HEK293 (cell line): Measurements from ENCODE around the gene POLG2.

Experiments
- CTCF ChIA-PET: fragments of 350-600 bp; formaldehyde crosslinking; extraction: SDS; loops from one replicate; lab custom pipeline; 2021; ENCODE audit warnings: antibody characterized with exemption; lab: Yijun Ruan, JAX
- POLR2A ChIA-PET: fragments of 300-600 bp; formaldehyde crosslinking; extraction: SDS; loops from one replicate; lab custom pipeline; 2020; ENCODE audit warnings: antibody characterized with exemption, inconsistent platforms; lab: Yijun Ruan, JAX
- H3K27ac ChIP-seq: fragments of 200-500 bp; sonication (Bioruptor generic); 2 replicates; pipeline ENCODE4 v1.5.1; 2014; ENCODE audit warnings: low read depth, low read length, control low read depth, inconsistent platforms; ENCODE audit errors: extremely low read depth
- H3K36me3 ChIP-seq, 2 experiments: fragments of 200-500 bp in 1 of 2; sonication (Bioruptor generic) in 1 of 2; 1 replicate in 1 of 2; 2 replicates in 1 of 2; pipeline ENCODE4 v1.5.1; 2014 to 2017; ENCODE audit warnings: inconsistent platforms in 2 of 2, low read length in 2 of 2; ENCODE audit not compliant: control insufficient read depth in 2 of 2, insufficient read depth in 1 of 2
- H3K4me1 ChIP-seq: fragments of 200-500 bp; sonication (Bioruptor generic); 2 replicates; pipeline ENCODE4 v1.5.1; 2014; ENCODE audit warnings: mild to moderate bottlenecking, low read length, inconsistent platforms; ENCODE audit not compliant: control insufficient read depth, insufficient read depth
- H3K4me3 ChIP-seq: 2 replicates; pipeline ENCODE4 v1.5.1; 2011; ENCODE audit warnings: low read depth, mild to moderate bottlenecking, control low read depth, low read length, moderate library complexity
- H3K9me3 ChIP-seq: fragments of 200-500 bp; sonication (Bioruptor generic); 2 replicates; pipeline ENCODE4 v1.5.1; 2014; ENCODE audit warnings: low read depth, low read length, inconsistent platforms; ENCODE audit not compliant: control insufficient read depth, insufficient read depth
- BCL11B ChIP-seq: fragments of 450-650 bp; formaldehyde crosslinking; IDR thresholded peaks from 2 replicates; pipeline ENCODE4 v1.5.1; 2016; ENCODE audit warnings: low read depth, missing biosample characterization, missing genetic modification characterization
- KLF16 ChIP-seq: fragments of 450-650 bp; formaldehyde crosslinking; IDR thresholded peaks from 2 replicates; pipeline ENCODE4 v1.5.1; 2017; ENCODE audit warnings: missing biosample characterization, missing genetic modification characterization
- MEIS1 ChIP-seq: sonication (generic); formaldehyde crosslinking; IDR thresholded peaks from 2 replicates; pipeline ENCODE4 v1.8.1; 2022; ENCODE audit warnings: missing genetic modification reagents, mild to moderate bottlenecking, borderline replicate concordance
- MZF1 ChIP-seq: fragments of 450-650 bp; formaldehyde crosslinking; IDR thresholded peaks from 2 replicates; pipeline ENCODE4 v1.5.1; 2017; ENCODE audit warnings: missing biosample characterization, missing genetic modification characterization, borderline replicate concordance
- OSR2 ChIP-seq: fragments of 450-650 bp; formaldehyde crosslinking; IDR thresholded peaks from 2 replicates; pipeline ENCODE4 v1.5.1; 2016; ENCODE audit warnings: missing biosample characterization, missing genetic modification characterization
- PRDM1 ChIP-seq: fragments of 450-650 bp; formaldehyde crosslinking; IDR thresholded peaks from 2 replicates; pipeline ENCODE4; 2016; ENCODE audit warnings: missing biosample characterization, missing genetic modification characterization
- SCRT2 ChIP-seq: fragments of 450-650 bp; formaldehyde crosslinking; IDR thresholded peaks from 2 replicates; pipeline ENCODE4 v1.5.1; 2016; ENCODE audit warnings: missing biosample characterization, missing genetic modification characterization
- SETDB1 ChIP-seq: IDR thresholded peaks from one replicate; pipeline ENCODE4 v1.6.1; 2017; ENCODE audit warnings: mild to moderate bottlenecking, low read length, moderate library complexity, mixed read lengths; ENCODE audit not compliant: insufficient read length
- SP3 ChIP-seq: fragments of 450-650 bp; formaldehyde crosslinking; IDR thresholded peaks from 2 replicates; pipeline ENCODE4 v1.5.1; 2016; ENCODE audit warnings: missing biosample characterization, missing genetic modification characterization
- YY2 ChIP-seq: fragments of 450-650 bp; formaldehyde crosslinking; IDR thresholded peaks from 2 replicates; pipeline ENCODE4 v1.5.1; 2016; ENCODE audit warnings: missing biosample characterization, missing genetic modification characterization
- ZNF132 ChIP-seq: fragments of 450-650 bp; formaldehyde crosslinking; IDR thresholded peaks from 2 replicates; pipeline ENCODE4 v1.5.1; 2017; ENCODE audit warnings: missing biosample characterization, missing genetic modification characterization, borderline replicate concordance
- ZNF174 ChIP-seq: fragments of 450-650 bp; formaldehyde crosslinking; IDR thresholded peaks from 2 replicates; pipeline ENCODE4 v1.5.0; 2017; ENCODE audit warnings: missing biosample characterization, mild to moderate bottlenecking, missing genetic modification characterization
- ZNF2 ChIP-seq: fragments of 450-650 bp; formaldehyde crosslinking; IDR thresholded peaks from 2 replicates; pipeline ENCODE4 v1.5.1; 2016; ENCODE audit warnings: missing biosample characterization, missing genetic modification characterization
- ZNF248 ChIP-seq: fragments of 450-650 bp; formaldehyde crosslinking; IDR thresholded peaks from 2 replicates; pipeline ENCODE4 v1.5.1; 2017; ENCODE audit warnings: missing biosample characterization, missing genetic modification characterization
- ZNF341 ChIP-seq: fragments of 450-650 bp; formaldehyde crosslinking; IDR thresholded peaks from 2 replicates; pipeline ENCODE4; 2016; ENCODE audit warnings: low read depth, missing biosample characterization, missing genetic modification characterization
- ZNF394 ChIP-seq: fragments of 450-650 bp; formaldehyde crosslinking; IDR thresholded peaks from 2 replicates; pipeline ENCODE4 v1.5.1; 2016; ENCODE audit warnings: missing biosample characterization, missing genetic modification characterization, mild to moderate bottlenecking, moderate library complexity, borderline replicate concordance
- ZNF426 ChIP-seq: fragments of 450-650 bp; formaldehyde crosslinking; IDR thresholded peaks from 2 replicates; pipeline ENCODE4 v1.5.1; 2017; ENCODE audit warnings: missing biosample characterization, missing genetic modification characterization, mild to moderate bottlenecking, inconsistent platforms, moderate library complexity
- ZNF510 ChIP-seq: fragments of 450-650 bp; formaldehyde crosslinking; IDR thresholded peaks from 2 replicates; pipeline ENCODE4 v1.5.1; 2018; ENCODE audit warnings: mild to moderate bottlenecking, missing genetic modification characterization, missing biosample characterization; ENCODE audit not compliant: insufficient replicate concordance
- ZNF658 ChIP-seq: fragments of 450-650 bp; formaldehyde crosslinking; IDR thresholded peaks from 2 replicates; pipeline ENCODE4; 2016; ENCODE audit warnings: missing biosample characterization, missing genetic modification characterization
- TF ChIP-seq, protein P1 (sequence below): fragments of 450-650 bp; formaldehyde crosslinking; optimal IDR thresholded peaks from 2 replicates; pipeline ENCODE3; 2016; ENCODE audit warnings: missing biosample characterization, mild to moderate bottlenecking, missing genetic modification characterization
- TF ChIP-seq, protein P2 (sequence below): fragments of 450-650 bp; formaldehyde crosslinking; IDR thresholded peaks from 2 replicates; pipeline ENCODE4 v1.5.1; 2017; ENCODE audit warnings: missing biosample characterization, missing genetic modification characterization
- TF ChIP-seq, protein P3 (sequence below): fragments of 450-650 bp; formaldehyde crosslinking; IDR thresholded peaks from 2 replicates; pipeline ENCODE4 v1.5.1; 2017; ENCODE audit warnings: missing biosample characterization, missing genetic modification characterization
- TF ChIP-seq, protein P4 (sequence below): fragments of 450-650 bp; formaldehyde crosslinking; IDR thresholded peaks from 2 replicates; pipeline ENCODE4 v1.5.1; 2016; ENCODE audit warnings: missing biosample characterization, missing genetic modification characterization

Gene POLG2

DNA sequence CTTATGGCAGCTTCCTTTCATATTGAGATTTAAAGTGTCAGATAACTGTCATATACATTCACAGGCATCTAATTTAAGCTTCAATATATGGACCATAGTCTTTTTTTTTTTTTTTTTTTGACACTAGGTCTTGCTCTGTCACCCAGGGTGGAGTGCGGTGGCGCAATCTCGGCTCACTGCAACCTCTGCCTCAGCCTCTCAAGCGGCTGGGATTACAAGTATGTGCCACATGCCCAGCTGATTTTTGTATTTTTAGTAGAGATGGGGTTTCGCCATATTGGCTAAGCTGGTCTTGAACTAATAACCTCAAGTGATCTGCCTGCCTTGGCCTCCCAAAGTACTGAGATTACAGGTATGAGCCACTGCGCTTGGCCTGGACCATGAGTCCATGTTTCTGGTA lies 23.5 kb upstream of the POLG2 start:
- no peaks in the 10 kb centered on the region for H3K4me1 ChIP-seq
- no peak overlapping the region for H3K27ac ChIP-seq
- H3K9me3 ChIP-seq = no peaks in the 10 kb centered on the region
- no peak overlapping the region for H3K4me3 ChIP-seq
- TF ChIP-seq MEIS1 (no peak), OSR2 (tag by site-specific recombination) (no peak), SP3 (tag by site-specific recombination) (no peak)
- peaks cover 79 to 100% of the 10 kb centered on the region in 2 experiments for H3K36me3 ChIP-seq
- CTCF ChIA-PET = interaction anchor here (0.6 to 1.1 kb wide), 2 partner anchors 21 to 125 kb away, joined by 3 read pairs; no protein-coding TSS in a partner anchor
- POLR2A ChIA-PET = interaction anchor here (0.6 kb wide), 2 partner anchors 60 to 183 kb away, joined by 3 to 4 read pairs; no protein-coding TSS in a partner anchor

DNA sequence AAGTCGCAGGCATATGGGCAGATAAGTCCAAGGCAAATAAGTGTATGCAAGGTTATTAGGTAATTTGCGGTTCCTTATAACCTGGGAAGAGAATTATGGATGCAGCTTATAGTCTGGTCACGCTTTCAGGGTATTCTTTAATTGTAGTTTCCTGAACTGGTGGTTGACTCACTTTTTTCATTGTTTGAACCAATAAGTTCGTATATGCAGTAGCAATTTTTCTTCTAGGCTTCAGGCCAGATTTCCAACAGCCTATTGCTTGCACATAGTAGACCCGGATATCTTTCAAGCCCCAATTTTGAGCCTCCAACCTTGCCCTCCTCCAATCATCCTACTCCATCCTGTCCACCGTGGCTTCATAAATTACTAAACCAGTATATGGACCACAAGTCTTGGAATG lies 22.7 kb upstream of the POLG2 start:
- Histone ChIP-seq H3K9me3 (no peaks in the 10 kb centered on the region), H3K27ac (no peak overlapping the region), H3K4me3 (no peak overlapping the region), H3K4me1 (no peaks in the 10 kb centered on the region), H3K36me3 (peaks cover 79 to 100% of the 10 kb centered on the region in 2 experiments)
- CTCF ChIA-PET = interaction anchor here (0.6 to 1.1 kb wide), 2 partner anchors 21 to 124 kb away, joined by 3 read pairs; no protein-coding TSS in a partner anchor
- TF ChIP-seq, protein P1, sequence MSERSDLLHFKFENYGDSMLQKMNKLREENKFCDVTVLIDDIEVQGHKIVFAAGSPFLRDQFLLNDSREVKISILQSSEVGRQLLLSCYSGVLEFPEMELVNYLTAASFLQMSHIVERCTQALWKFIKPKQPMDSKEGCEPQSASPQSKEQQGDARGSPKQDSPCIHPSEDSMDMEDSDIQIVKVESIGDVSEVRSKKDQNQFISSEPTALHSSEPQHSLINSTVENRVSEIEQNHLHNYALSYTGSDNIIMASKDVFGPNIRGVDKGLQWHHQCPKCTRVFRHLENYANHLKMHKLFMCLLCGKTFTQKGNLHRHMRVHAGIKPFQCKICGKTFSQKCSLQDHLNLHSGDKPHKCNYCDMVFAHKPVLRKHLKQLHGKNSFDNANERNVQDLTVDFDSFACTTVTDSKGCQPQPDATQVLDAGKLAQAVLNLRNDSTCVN = no peak
- no peak for TF ChIP-seq ZNF132 (tag by site-specific recombination)
- TF ChIP-seq SP3 (tag by site-specific recombination) = no peak
- TF ChIP-seq SETDB1 = no peak
- POLR2A ChIA-PET = interaction anchor here (0.6 to 1.2 kb wide), 3 partner anchors 14 to 184 kb away, joined by 3 to 4 read pairs (median 3); no protein-coding TSS in a partner anchor

DNA sequence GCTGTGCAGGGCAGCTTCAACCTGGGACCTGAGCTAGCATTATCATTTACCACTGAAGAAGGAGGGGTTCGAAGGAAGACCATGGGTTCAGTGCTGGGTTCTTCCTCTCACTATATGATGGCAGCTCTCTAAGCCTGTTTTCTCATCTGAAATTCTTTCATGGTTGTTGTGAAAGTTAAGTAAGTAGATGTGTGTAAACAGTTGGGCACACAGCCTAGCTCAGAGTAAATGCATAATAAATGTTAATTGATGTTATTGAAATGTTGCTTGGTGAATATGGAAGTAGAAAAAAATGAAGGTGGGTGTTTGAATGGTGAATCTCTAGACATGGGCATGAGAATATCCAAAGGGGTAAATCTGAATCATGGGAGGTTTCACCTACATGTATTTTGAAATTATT lies 19.0 kb upstream of the POLG2 start:
- peaks cover 69 to 98% of the 10 kb centered on the region in 2 experiments for H3K36me3 ChIP-seq
- no peaks in the 10 kb centered on the region for H3K4me1 ChIP-seq
- no peak overlapping the region for H3K4me3 ChIP-seq
- no peaks in the 10 kb centered on the region for H3K9me3 ChIP-seq
- no peak overlapping the region for H3K27ac ChIP-seq
- CTCF ChIA-PET = interaction anchor here (1.0 kb wide), 1 partner anchor 97 kb away, joined by 8 read pairs; no protein-coding TSS in a partner anchor
- POLR2A ChIA-PET = interaction anchor here (1.7 to 1.8 kb wide), 2 partner anchors 9 to 11 kb away, joined by 5 to 18 read pairs; partner anchors contain the start of genes CEP95 and DDX5
- no peak for TF ChIP-seq ZNF248
- TF ChIP-seq ZNF394 = no peak
- TF ChIP-seq BCL11B = no peak
- no peak for TF ChIP-seq ZNF510 (tag by site-specific recombination)
- no peak for TF ChIP-seq ZNF2 (tag by site-specific recombination)
- TF ChIP-seq, protein P2, sequence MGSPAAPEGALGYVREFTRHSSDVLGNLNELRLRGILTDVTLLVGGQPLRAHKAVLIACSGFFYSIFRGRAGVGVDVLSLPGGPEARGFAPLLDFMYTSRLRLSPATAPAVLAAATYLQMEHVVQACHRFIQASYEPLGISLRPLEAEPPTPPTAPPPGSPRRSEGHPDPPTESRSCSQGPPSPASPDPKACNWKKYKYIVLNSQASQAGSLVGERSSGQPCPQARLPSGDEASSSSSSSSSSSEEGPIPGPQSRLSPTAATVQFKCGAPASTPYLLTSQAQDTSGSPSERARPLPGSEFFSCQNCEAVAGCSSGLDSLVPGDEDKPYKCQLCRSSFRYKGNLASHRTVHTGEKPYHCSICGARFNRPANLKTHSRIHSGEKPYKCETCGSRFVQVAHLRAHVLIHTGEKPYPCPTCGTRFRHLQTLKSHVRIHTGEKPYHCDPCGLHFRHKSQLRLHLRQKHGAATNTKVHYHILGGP (tag by site-specific recombination) = no peak
- TF ChIP-seq ZNF174 (tag by site-specific recombination) = no peak
- TF ChIP-seq, protein P3, sequence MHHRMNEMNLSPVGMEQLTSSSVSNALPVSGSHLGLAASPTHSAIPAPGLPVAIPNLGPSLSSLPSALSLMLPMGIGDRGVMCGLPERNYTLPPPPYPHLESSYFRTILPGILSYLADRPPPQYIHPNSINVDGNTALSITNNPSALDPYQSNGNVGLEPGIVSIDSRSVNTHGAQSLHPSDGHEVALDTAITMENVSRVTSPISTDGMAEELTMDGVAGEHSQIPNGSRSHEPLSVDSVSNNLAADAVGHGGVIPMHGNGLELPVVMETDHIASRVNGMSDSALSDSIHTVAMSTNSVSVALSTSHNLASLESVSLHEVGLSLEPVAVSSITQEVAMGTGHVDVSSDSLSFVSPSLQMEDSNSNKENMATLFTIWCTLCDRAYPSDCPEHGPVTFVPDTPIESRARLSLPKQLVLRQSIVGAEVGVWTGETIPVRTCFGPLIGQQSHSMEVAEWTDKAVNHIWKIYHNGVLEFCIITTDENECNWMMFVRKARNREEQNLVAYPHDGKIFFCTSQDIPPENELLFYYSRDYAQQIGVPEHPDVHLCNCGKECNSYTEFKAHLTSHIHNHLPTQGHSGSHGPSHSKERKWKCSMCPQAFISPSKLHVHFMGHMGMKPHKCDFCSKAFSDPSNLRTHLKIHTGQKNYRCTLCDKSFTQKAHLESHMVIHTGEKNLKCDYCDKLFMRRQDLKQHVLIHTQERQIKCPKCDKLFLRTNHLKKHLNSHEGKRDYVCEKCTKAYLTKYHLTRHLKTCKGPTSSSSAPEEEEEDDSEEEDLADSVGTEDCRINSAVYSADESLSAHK (tag by site-specific recombination) = no peak
- no peak for TF ChIP-seq MZF1
- no peak for TF ChIP-seq YY2 (tag by site-specific recombination)
- no peak for TF ChIP-seq ZNF658
- TF ChIP-seq ZNF341 (tag by site-specific recombination) = no peak
- TF ChIP-seq, protein P4, sequence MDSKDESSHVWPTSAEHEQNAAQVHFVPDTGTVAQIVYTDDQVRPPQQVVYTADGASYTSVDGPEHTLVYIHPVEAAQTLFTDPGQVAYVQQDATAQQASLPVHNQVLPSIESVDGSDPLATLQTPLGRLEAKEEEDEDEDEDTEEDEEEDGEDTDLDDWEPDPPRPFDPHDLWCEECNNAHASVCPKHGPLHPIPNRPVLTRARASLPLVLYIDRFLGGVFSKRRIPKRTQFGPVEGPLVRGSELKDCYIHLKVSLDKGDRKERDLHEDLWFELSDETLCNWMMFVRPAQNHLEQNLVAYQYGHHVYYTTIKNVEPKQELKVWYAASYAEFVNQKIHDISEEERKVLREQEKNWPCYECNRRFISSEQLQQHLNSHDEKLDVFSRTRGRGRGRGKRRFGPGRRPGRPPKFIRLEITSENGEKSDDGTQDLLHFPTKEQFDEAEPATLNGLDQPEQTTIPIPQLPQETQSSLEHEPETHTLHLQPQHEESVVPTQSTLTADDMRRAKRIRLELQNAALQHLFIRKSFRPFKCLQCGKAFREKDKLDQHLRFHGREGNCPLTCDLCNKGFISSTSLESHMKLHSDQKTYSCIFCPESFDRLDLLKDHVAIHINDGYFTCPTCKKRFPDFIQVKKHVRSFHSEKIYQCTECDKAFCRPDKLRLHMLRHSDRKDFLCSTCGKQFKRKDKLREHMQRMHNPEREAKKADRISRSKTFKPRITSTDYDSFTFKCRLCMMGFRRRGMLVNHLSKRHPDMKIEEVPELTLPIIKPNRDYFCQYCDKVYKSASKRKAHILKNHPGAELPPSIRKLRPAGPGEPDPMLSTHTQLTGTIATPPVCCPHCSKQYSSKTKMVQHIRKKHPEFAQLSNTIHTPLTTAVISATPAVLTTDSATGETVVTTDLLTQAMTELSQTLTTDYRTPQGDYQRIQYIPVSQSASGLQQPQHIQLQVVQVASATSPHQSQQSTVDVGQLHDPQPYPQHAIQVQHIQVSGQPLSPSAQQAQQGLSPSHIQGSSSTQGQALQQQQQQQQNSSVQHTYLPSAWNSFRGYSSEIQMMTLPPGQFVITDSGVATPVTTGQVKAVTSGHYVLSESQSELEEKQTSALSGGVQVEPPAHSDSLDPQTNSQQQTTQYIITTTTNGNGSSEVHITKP (tag by site-specific recombination) = no peak
- no peak for TF ChIP-seq KLF16 (tag by site-specific recombination)
- no peak for TF ChIP-seq ZNF426 (tag by site-specific recombination)
- no peak for TF ChIP-seq PRDM1 (tag by site-specific recombination)
- TF ChIP-seq SCRT2 (tag by site-specific recombination) = no peak
